HL-60 (cell line): ENCODE data around the gene TPT1.

Experiments
- DNase-seq, 2 experiments: peaks; one replicate each; pipeline ENCODE4 v3.0.0-alpha.2; 2010 to 2020; ENCODE audit warnings: low read depth in 1 of 2, low spot score in 1 of 2
- H3K27ac ChIP-seq: fragments of 250-450 bp; sonication (Bioruptor Pico); replicated peaks from 2 replicates; pipeline ENCODE4 v1.5.1; 2020; ENCODE audit warnings: mild to moderate bottlenecking, moderate library complexity
- H3K27me3 ChIP-seq: fragments of 250-450 bp; sonication (Bioruptor Pico); 2 replicates; pipeline ENCODE4 v1.5.1; 2021; ENCODE audit warnings: mild to moderate bottlenecking, moderate library complexity; ENCODE audit not compliant: insufficient read depth, poor library complexity, severe bottlenecking
- H3K4me3 ChIP-seq: replicated peaks from 2 replicates; pipeline ENCODE4 v1.5.1; 2011; ENCODE audit warnings: mild to moderate bottlenecking, control low read depth, low read length; ENCODE audit not compliant: insufficient read depth
- CTCF ChIP-seq: IDR thresholded peaks from one replicate; pipeline ENCODE4 v1.5.1; 2011; ENCODE audit warnings: low read length, control low read depth, inconsistent platforms; ENCODE audit not compliant: insufficient read depth
- GABPA ChIP-seq: IDR thresholded peaks from 2 replicates; pipeline ENCODE4 v1.6.1; 2012; ENCODE audit warnings: low read depth
- POLR2AphosphoS5 ChIP-seq: IDR thresholded peaks from 2 replicates; pipeline ENCODE4 v1.6.1; 2012; ENCODE audit warnings: low read depth
- SPI1 ChIP-seq: IDR thresholded peaks from 2 replicates; pipeline ENCODE4 v1.6.1; 2012; ENCODE audit warnings: low read depth, mild to moderate bottlenecking, borderline replicate concordance
- TF ChIP-seq, protein P1 (sequence below): IDR thresholded peaks from 2 replicates; pipeline ENCODE4 v1.6.1; 2012; ENCODE audit warnings: low read depth; ENCODE audit not compliant: insufficient replicate concordance

TPT1 gene

DNA sequence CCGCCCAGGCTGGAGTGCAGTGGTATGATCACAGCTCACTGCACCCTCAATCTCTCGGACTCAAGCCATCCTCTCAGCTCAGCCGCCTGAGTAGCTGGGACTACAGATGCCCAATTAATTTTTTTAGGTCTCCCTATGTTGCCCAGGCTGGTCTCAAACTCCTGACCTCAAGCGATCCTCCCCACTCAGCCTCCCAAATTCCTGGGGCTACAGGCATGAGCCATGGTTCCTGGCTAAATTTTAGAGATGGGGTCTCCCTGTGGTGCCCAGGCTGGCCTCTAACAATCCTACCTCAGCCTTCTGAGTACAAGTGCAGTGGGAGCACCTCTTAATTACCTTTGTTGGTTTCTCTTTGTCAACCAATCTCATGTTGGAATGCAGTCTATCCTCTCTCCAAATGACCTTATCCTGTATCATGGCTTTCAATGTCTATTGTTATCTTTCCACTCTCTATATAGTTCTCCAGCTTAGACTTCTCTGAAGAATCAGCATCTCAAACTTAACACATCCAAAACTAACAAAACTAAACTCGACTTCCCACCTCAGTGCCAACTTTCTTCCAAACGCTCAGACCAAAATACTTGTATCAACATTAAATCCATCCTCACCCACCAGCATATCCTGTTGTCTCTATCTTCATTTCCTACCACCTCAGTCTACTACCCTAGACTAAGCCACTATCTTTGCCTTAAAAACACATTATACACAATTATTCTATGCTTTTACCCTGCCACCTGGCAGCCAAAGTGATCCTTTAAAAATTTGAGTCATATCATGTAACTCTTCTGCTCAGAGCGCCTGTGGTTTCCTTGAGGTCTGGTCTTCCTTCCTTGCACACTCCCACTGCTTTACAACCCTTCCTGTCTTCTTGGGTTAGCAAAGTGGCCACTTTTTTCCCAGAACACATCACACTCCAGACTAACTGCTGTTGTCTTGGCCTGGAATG is 6.7 kb downstream of the TPT1 start:
- H3K4me3 ChIP-seq = no peak overlapping the region
- peak in 1 of 2 experiments; percentile 82 for DNase-seq
- no peaks in the 10 kb centered on the region for H3K27me3 ChIP-seq
- peak; percentile 90 for TF ChIP-seq POLR2AphosphoS5
- no peak for TF ChIP-seq CTCF
- TF ChIP-seq SPI1 = peak; percentile 21; the same call in 1 of the 2 replicates
- no peak for TF ChIP-seq GABPA
- H3K27ac ChIP-seq = peak overlapping the region; percentile 59

DNA sequence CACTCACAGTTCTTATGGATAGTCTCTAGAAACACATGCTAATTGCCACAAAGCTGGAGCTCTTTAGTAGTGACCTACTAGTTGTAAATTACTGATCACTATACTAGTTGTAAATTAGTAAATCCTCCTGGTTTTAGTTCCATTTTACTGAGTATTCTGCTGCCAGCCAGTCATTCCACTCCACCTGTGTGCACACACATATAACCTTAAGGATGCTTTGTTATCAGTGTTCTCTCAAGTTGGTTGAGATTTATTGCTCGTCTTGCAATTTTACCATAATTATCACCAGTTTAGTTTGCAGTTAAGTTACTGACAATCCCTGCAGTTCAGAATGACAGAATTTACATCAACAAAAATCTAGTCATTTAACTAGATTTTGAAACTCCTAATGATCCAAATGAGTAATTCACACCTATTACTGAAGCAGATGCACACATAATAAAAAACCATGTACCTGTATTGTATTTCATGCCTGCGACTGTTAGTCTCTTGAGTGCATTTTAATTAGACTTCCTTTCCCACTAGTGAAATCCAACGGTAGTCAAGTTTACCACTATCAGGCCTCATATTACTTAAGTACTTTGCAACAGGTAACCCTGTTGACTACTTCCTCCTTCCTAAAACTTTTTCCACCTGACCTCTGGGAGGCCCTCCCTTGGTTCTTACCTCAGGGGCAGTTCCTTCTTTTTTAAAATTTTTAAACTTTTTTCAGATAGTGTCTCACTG is 7.6 kb downstream of the TPT1 start:
- Histone ChIP-seq H3K27me3 (no peaks in the 10 kb centered on the region), H3K27ac (peak overlapping the region; percentile 59), H3K4me3 (no peak overlapping the region)
- peak in 1 of 2 experiments; percentile 73 for DNase-seq
- TF ChIP-seq, protein P1, sequence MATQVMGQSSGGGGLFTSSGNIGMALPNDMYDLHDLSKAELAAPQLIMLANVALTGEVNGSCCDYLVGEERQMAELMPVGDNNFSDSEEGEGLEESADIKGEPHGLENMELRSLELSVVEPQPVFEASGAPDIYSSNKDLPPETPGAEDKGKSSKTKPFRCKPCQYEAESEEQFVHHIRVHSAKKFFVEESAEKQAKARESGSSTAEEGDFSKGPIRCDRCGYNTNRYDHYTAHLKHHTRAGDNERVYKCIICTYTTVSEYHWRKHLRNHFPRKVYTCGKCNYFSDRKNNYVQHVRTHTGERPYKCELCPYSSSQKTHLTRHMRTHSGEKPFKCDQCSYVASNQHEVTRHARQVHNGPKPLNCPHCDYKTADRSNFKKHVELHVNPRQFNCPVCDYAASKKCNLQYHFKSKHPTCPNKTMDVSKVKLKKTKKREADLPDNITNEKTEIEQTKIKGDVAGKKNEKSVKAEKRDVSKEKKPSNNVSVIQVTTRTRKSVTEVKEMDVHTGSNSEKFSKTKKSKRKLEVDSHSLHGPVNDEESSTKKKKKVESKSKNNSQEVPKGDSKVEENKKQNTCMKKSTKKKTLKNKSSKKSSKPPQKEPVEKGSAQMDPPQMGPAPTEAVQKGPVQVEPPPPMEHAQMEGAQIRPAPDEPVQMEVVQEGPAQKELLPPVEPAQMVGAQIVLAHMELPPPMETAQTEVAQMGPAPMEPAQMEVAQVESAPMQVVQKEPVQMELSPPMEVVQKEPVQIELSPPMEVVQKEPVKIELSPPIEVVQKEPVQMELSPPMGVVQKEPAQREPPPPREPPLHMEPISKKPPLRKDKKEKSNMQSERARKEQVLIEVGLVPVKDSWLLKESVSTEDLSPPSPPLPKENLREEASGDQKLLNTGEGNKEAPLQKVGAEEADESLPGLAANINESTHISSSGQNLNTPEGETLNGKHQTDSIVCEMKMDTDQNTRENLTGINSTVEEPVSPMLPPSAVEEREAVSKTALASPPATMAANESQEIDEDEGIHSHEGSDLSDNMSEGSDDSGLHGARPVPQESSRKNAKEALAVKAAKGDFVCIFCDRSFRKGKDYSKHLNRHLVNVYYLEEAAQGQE = no peak
- TF ChIP-seq GABPA (no peak), SPI1 (peak; percentile 89), POLR2AphosphoS5 (no peak; the same call in 1 of the 2 replicates)

DNA sequence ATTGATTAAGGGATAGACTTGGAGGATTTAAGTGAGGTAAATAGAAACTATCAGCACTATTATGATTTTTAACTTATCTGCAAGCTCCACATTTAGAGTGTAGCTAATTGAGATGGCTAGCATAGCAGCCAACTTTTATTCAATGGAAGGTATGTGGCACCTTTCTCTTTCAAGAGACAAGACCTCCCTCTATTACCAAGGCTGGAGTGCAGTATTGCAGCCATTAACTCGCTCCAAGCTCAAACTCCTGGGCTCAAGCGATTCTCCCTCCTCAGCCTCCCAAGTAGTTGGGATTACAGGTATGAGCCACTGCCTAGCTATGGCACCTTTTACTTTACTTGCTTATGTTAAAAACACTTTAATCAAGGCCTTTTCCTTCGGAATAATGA is 8.2 kb downstream of the TPT1 start:
- Histone ChIP-seq H3K27ac (peak overlapping the region; percentile 59), H3K4me3 (no peak overlapping the region), H3K27me3 (no peaks in the 10 kb centered on the region)
- TF ChIP-seq, protein P1 = no peak
- no peak for TF ChIP-seq CTCF
- no peak; the same call in 1 of the 2 replicates for TF ChIP-seq POLR2AphosphoS5
- TF ChIP-seq GABPA = no peak
- TF ChIP-seq SPI1 = no peak
- no peak for DNase-seq
